Measurements from ENCODE around the gene ITSN2.
"Not testable (repeated sequence)": the region's sequence is repeated elsewhere in the genome, so short reads cannot be mapped to it uniquely, and the experiment has no call there.

The ITSN2 gene

DNA sequence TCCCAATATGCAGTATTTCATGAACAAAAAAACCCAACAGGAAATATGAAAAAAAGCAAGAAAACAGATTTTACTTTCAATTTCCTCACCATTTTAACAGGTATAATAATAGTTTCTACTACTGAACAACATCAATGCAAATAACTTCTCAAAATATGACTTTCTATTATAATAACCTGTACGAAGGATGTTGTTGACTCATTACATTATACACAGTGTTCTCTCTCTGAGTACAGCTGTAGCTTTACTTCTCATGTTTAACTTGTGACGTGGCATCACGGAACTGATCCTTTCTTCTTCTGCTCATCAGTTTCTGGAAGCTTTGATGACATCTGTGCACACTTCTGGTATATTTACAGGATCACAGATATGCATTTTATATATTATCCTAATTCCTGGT is 145.5 kb downstream of the ITSN2 start:
- no peak for DNase-seq (ENCODE audit: low read depth)

DNA sequence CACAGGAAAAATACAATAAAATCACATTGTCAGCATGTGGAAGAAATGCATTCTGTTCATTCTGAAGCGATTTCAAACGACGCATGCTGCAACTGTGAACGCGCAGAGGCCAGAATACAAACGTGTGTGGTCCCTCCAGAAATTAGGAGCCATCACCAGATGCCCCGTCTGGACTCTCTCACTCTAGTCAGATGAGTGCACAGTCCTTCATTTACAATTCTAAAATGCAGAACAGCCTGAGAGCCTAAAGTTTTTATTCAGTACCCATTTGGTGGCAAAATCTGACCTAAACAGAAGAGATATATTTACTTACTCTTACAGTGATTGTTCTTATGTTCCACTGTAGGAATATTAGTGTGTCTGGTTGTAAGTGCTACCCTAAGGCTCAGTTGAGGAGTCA is 148.9 kb downstream of the ITSN2 start:
- DNase-seq (ENCODE audit: low read depth): no peak

DNA sequence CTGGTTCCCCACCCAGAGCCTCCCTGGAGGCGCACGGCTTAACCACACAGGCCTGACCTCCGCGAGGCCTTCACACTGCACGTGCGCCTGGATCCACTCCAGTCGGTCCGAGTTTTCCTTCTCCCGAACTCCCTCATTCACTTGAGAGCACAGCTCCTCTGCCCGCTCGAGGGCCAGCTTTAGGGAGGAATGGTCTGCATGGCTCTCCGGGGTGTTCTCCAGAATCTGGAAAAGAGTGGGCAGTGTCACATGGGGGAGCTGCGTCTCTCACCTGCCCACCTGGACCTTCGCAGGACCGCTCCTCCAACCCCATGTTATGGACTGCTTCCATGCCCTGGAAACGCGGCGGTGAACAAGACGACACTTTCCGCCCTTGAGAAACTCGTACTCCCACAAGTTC is 149.6 kb downstream of the ITSN2 start:
- no peak for DNase-seq (ENCODE audit: low read depth)

DNA sequence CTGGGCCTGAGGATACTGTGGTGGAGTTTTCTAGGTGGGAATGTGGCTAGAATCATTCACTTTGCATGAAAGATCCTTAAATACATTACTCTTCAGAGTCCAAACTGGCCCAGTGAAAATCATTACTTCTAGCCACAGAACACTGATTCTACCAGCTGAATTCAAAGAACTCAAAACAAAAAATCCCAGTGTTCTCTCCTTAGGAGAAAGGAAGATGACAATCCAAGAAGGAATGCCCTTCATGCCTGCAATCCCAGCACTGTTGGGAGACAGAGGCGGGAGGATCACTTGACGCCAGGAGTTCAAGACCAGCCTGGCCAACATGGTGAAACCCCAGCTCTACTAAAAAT is 150.3 kb downstream of the ITSN2 start:
- no peak for DNase-seq (ENCODE audit: low read depth)

DNA sequence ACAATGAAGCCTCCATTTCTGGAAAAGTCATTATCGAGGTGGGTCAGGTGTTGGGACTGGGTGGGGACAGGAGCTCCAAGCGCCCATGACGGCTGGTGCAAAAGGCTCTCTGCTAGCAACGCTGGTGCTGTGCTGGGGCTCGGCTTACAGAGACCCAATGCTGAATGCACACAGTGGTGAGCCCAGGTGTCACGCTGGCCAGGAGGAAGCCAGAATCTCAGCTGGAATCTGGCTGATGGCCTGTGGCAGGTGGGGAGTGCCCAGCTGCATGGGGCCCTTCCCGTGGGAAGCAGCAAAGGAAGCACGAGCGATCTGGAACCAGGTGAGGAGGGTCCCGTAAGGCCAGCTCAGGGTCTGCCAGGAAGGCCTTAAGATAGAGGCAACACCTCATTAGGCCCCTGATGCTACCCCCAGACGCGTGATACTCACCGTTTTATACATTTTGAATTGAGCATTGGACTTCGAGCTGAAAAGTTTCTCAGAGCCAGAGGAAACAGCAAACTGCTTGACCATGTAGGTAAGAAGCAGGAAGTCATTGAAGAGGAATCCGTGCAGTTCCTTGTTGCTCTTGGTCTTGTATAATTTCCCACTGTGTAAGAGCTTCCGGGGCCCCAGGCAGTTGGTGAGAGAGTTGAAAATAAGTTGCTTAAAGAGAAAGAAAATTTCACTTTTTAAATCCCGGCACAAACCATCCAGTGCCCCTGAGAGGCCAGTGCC is 150.8 kb downstream of the ITSN2 start:
- DNase-seq (ENCODE audit: low read depth): no peak

DNA sequence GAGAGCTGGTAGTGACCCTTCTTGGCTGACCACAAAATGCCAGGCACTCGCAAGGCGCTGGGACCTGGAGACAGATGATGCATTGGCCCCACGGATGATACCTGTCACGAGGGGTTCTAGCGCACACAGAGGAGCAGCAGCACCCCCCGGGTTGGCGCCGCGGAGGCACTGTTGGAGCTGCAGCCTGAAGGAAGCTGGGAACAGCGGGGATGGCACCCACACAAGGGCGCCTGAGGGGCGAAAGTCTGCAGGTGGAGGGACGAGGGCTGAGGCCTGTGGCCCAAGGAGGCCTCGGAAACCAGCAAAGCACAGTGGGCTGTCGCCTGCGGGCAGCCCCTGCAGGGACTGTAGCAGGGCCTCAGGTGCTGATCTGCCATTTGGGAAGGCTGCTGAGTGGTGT is 151.8 kb downstream of the ITSN2 start:
- no peak for DNase-seq (ENCODE audit: low read depth)

DNA sequence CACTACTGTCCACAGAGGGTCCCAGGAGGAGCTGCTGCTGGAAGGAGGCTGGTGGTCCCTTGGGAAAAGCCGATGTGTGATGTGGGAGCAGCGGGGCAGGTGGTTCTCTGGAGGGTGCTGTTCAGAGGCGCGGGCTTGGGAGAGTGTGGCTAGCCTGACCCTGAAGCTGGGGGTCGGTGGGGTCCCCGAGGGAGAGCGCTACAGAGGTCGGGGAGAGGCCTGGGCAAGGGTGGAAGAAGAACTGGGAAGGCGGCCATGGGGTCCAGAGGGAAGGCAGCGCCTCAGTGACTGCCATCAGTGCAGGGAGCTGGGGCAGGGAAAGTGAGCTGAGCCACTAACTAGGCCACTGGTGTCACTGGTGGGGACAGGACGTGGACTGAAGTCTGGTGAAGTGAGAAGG is 153.0 kb downstream of the ITSN2 start:
- no peak for DNase-seq (ENCODE audit: low read depth)

DNA sequence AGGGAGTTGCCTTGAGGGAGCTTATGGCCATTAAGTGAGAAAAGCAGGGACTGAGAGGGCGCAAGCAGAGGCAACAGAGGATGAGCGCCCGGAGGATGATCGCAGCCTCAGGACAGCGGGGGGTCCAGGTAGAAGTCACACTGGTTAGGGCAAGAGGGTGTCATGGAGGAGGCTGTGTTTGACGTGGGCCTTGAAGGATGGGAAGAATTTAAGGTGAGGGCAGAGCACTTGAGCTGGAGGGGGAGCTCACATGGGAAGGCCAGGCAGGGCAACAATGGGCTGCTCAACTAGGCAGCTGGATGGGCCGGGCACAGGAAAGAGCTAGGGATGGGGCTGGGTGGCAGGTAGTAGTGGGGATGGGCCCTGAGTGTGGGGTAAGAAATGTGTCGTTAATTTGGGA is 153.6 kb downstream of the ITSN2 start:
- no peak for DNase-seq (ENCODE audit: low read depth)

DNA sequence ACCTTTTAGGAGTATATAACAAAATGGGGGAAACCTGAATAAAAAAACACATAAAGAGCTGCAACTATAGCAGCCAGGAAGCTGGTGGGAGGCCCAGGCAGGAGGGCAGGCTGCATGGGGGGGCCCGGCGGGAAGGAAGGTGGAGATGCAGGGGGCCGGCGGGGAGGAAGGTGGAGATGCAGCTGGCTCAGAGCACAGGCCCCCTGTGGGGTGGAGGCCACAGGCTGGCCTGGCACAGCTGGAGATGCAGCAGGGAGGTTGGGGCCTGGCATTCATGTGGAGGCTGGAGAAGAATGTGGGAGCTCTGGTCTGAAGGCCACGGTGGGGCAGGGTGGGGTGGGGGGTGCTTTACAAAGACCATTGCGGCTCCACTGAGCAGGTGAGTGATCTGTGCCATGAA is 154.1 kb downstream of the ITSN2 start:
- DNase-seq (ENCODE audit: low read depth): no peak

DNA sequence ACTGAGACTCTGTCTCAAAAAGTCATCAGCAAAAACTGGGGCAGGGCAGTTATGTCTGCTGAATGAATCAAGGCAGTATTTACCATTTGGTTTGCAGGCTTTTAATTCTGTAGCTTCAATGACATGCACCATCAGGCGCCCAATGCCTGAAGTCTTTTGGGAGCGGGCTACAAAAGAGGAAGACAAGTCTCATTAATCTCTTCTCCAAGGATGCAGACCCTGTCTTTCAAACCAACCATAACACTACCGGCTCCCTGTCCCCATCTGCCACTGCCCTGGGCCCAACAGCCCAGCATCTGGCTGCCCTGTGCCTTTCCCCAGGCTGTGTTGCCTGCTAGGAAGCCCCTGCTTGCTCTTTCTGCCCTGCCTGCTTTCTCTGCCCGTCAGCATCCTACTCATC is 155.2 kb downstream of the ITSN2 start:
- DNase-seq (ENCODE audit: low read depth): no peak

DNA sequence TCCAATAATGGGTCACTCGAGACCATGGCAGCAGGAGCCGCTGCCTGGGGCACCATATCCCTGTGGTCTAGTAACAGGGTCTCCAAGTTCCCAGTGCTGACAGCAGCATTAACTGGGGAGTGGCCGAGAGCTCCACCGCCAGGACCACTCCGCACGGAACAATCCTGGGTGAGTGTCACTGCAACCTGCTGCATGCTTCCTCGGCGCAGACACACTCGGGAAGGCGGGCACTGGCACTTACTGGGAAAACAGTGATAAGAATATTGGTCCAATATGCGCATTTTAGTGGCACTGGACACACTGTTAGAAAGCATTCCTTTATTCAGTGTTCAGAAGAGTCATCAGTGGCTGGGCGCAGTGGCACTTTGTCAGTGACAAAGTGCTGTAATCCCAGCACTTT is 155.8 kb downstream of the ITSN2 start:
- no peak for DNase-seq (ENCODE audit: low read depth)

DNA sequence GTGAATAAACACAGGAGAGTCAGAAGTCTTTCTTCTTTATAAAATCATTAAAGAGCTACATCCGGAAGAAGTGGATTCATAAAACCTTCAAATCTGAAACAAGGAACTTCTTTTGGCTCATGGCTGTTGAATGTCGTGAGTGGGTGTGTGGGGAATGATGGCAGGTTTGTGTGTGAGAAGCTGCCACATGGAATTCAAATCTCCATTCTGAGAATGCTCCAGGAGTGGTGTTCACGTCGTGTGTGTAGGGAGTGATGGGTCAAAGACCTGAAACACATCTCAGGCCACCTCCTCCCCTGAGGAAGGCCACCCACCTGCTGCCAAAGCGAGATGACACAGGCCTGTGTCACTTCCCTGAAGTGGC is 156.6 kb downstream of the ITSN2 start:
- DNase-seq (ENCODE audit: low read depth): no peak

DNA sequence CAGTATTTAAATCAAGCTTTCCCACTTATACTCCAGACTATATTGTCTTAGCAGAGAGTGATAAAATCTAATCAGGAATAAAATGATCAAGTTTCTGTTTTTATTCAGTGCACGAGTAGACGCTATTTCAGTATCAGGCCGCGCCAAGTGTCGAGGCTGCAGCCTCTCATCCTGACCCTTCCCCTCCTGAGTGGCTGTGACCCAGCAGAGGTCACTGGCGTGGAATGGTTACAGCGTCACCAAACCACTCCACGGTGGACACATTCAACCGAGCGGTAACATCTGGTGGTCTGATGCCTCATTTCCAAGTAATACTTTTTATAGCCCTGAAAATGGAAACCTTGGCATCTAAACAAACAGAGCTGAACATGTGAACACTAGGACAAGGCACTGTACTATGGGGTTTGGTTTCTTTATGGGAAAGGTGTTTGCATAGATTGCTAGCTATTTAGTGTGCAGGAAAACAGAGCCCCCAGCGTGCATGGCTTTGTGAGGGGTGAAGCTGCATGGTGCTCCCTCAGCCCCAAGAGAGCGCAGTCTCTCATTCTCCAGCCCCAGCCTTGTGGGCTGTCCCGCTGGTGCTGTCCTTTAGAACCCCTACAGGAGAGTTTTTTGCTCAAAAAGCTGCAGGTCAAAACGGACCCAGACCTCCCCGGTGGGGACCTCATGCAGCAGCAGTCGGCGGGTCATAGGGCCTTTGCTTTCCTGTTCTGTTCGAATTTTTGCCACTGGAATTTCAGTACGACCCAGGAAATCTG is 157.1 kb downstream of the ITSN2 start:
- no peak for DNase-seq (ENCODE audit: low read depth)

DNA sequence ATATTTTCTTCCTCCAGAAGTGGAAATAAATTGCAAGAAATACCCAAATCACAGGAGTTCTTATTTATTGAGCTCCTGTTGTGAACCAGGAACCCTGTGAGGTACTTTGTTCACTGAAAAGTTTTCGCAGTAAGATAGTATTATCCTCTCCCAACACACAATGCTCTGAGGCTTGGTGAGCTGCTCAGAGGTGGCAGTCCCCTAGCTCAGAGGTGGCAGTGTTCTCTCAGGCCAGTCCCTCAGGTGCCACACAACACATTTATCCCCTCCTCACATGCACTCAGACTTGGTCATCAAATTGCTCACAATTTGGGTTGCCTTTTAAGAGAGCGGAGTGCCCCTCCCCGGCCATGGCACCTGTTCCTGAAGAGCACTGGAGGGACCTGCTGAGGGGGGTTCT is 159.5 kb downstream of the ITSN2 start:
- no peak for DNase-seq (ENCODE audit: low read depth)

DNA sequence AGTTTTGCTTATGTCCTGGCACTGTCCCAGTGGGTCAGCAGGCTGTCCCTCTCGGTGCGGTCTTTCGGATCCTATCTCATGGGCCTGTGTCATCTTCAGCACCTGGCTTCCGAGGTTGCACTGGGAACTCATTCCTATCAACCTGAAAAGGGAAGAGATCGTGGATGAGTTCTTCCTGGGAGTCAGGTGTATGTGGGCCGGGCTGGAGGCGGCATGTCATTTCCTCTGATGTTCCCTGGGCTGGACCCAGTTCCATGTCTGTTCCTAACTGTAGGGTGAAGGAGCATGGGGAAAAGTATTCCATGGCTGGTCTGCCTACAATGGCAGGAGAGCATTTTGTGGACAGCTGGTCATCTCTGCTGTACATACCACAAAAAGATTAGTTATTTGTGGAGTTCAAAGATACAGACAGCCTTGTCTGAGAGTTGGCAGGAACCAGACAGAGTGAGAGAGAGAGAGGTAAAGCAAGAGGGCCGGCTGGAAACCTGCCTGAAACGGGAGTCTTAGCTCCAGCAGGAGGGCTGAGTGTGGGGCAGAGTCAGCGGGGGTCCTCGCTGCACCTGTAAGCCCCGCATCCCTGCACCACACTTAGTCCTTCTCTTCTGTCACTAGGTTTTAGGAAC is 160.3 kb downstream of the ITSN2 start:
- no peak for DNase-seq (ENCODE audit: low read depth)

DNA sequence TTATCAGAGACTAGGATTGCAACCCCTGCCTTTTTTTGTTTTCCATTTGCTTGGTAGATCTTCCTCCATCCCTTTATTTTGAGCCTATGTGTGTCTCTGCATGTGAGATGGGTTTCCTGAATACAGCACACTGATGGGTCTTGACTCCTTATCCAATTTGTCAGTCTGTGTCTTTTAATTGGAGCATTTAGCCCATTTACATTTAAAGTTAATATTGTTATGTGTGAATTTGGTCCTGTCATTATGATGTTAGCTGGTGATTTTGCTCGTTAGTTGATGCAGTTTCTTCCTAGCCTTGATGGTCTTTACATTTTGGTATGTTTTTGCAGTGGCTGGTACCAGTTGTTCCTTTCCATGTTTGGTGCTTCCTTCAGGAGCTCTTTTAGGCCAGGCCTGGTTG is 163.1 kb downstream of the ITSN2 start:
- not testable (repeated sequence) for DNase-seq (ENCODE audit: low read depth)

DNA sequence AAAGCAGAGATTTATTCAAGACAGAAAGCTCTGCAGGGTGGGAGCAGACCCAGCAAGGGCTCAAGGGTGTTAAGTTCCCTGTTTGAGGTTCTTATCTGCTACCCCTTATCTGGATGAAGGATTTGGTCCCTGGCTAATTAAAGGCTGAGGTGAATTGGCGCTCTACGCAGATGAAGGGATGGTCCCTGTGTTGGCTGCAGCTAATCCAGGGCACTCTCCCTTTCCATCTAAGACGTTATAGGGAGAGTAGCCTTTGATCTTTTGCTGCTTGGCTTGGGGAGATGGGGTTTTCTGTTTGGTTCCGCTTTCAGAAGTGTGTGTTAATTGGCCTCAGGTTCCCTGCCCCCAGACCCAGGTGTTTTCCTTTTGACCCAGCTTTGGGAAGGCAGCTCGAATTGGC is 168.5 kb downstream of the ITSN2 start:
- no peak for DNase-seq (ENCODE audit: low read depth)

DNA sequence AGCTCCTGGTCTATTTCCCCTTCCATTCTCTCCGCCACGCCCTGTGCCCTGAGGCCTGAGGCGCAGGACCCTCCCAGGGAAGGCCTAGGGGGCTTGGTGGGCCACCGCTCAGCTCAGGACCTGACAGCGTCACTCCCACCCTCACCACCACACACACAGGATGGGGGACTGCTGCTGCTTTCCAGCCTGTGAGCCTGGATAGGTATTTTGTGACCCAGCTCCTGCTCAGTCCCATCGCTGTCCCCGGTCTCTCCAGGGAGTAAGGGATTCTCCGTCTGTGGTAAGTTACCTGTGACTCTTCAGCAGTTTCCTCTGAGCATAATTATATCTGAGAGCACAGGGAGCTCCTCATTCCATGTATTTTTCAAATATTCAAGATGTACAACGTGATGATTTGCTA is 169.2 kb downstream of the ITSN2 start:
- DNase-seq (ENCODE audit: low read depth): no peak

DNA sequence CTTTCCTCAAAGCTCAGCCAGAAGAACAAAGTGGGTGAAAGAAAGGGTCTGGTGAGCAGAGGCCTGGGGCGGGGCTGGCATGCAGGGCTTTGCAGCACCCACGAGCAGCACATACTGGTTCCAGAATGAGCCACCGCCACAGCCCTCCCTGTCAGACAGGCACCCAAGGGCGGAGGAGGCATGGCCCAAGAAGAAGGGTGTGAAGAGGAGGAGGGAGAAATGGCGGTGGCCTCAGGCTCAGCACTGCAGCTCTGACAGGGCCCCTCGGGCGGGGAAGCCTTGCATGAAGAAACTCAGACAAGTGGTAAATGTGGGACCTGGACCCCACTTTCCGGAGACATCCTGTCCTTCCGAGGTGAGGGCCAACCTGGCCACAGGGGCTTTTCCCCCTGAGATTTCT is 169.8 kb downstream of the ITSN2 start:
- no peak for DNase-seq (ENCODE audit: low read depth)

DNA sequence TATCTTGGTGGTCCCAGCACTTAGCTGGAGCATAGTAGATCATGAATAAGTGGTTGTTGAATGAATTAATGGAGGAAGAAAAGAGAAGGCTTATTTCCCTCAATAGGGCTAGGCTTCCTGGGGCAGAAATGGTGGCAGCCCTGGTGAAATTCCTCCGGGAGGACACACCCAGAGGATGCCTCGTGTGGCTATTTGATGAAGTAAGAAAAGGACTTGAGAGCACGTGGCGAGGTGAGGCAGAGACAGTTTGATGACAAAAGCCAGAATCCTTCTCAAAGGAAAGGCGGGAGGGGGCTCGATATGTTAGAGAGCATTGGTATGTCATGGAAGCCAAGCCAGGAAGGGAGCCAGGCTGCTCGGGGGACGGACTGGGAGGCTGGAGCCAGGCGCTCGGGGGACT is 170.8 kb downstream of the ITSN2 start:
- DNase-seq (ENCODE audit: low read depth): no peak

DNA sequence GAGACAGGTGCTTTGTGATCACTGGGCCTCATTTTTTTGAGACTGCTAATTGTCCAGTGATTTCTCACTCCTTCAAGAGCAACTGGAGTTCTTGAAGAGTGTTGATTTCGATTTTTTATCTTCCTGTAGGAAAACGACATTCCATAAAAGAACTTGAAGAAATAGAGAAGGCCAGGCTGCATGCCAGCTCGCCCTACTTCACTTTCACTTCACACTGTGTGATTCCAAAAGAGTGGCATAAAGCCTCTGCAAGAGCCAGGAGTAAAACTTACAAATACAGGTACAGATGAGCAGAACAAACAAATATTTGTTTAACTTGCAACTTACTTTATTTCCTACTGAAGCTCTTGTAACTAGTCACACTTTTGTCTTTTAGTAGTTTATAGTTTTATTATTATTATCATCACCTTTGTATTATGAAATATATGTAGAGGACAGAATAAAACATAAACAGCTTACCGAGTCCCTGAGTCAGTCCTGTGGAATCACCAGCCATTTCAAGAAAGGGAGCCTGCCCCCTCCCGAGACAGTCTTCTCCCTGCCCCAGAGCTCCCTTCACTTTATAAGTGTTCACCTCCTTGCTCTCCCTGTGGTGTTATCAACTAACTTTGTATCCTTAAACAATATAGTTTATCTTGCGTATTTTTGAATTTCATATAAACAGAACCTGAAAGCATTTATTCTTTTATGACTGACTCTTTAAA is 176.8 kb downstream of the ITSN2 start:
- DNase-seq (ENCODE audit: low read depth): no peak

DNA sequence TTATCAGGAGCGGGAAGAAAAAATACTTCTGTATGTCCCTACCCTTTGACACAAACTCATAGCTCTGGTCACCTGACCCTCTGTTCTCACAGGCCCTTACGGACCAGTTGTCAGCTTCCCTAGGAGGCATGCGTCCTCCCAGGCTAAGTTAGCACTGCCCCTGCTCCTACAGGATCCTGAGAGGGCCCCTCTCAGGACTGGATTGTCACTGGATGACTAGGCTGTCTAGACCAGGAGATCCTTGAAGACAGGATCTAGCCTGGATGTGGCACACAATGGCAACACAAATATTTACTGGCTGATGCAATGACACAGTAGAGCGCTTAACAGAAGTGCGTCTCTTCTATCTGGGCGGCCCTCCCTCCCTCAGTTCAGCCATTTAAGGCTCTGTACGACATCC is 177.8 kb downstream of the ITSN2 start:
- DNase-seq (ENCODE audit: low read depth): no peak

DNA sequence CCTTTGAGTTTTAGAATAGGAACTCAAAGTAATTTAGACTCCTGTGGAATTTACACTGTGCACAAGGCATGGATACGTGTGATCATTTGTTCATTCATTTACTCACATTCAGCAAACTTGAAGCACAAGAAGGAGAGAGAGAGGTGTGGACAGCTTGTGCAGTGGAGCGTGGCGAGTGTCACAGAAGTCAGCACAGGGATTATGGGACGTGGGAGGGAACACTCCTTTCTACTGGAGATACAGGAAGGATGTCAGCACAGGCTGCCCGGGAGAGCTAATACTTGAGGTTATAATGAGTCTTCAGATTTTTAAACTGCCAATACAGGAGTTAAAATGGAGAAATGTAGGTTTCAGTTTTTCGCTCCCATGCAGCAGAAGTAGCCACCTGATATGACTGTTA is 178.5 kb downstream of the ITSN2 start:
- DNase-seq (ENCODE audit: low read depth): no peak
